Measurements from ENCODE around the gene PTPRB. TPM values are rescaled to one million over a fixed set of nuclear protein-coding genes. Genes with fewer than 3 reads are reported as not detected.

Gene PTPRB
- total RNA-seq, 1 experiment from 2014 or later = 43.2 TPM

- intact Hi-C loops (cut with micrococcal nuclease; ENCODE audit: unreplicated experiment) = no loop called here
- no peak for DNase-seq
- Mint-ChIP-seq H3K27me3 (ENCODE audit: unreplicated experiment) (no peaks in the 10 kb centered on the region), H3K4me3 (ENCODE audit: low read depth, unreplicated experiment) (no peak overlapping the region), H3K4me1 (ENCODE audit: low read depth, unreplicated experiment) (peaks cover 18% of the 10 kb centered on the region), H3K9me3 (ENCODE audit: low read depth, unreplicated experiment) (no peaks in the 10 kb centered on the region), H3K27ac (ENCODE audit: unreplicated experiment) (no peak overlapping the region), H3K36me3 (ENCODE audit: insufficient read depth, unreplicated experiment) (peaks cover 23% of the 10 kb centered on the region)
- BruUV-seq (replicated peaks) = no TSS peak
- CTCF ChIA-PET = no interaction called here
- TF ChIP-seq CTCF (IDR thresholded peaks at IDR 0.05; ENCODE audit: unreplicated experiment) = no peak
These were observed 27.2 kb upstream of the PTPRB start for GRCh38 chr12:70664465-70664881.

- H3K4me3 Mint-ChIP-seq (ENCODE audit: low read depth, unreplicated experiment) = no peak overlapping the region
- intact Hi-C loops (cut with micrococcal nuclease; ENCODE audit: unreplicated experiment) = no loop called here
- H3K27me3 Mint-ChIP-seq (ENCODE audit: unreplicated experiment) = no peaks in the 10 kb centered on the region
- DNase-seq = no peak
- peaks cover 26% of the 10 kb centered on the region for H3K36me3 Mint-ChIP-seq (ENCODE audit: insufficient read depth, unreplicated experiment)
- H3K4me1 Mint-ChIP-seq (ENCODE audit: low read depth, unreplicated experiment) = peaks cover 18% of the 10 kb centered on the region
- TF ChIP-seq CTCF (IDR thresholded peaks at IDR 0.05; ENCODE audit: unreplicated experiment) = no peak
- H3K27ac Mint-ChIP-seq (ENCODE audit: unreplicated experiment) = peak overlapping the region; percentile 7
- H3K9me3 Mint-ChIP-seq (ENCODE audit: low read depth, unreplicated experiment) = no peaks in the 10 kb centered on the region
- CTCF ChIA-PET = no interaction called here
- no TSS peak for BruUV-seq (replicated peaks)
These were observed 26.6 kb upstream of the PTPRB start for GRCh38 chr12:70663838-70664237.

GRCh38 chr12:70661466-70662161 is 24.4 kb upstream of the PTPRB start:
- H3K27ac Mint-ChIP-seq (ENCODE audit: unreplicated experiment) = peak overlapping the region; percentile 88
- H3K4me3 Mint-ChIP-seq (ENCODE audit: low read depth, unreplicated experiment) = peak overlapping the region; percentile 48
- BruUV-seq (replicated peaks) = no TSS peak
- intact Hi-C loops (cut with micrococcal nuclease; ENCODE audit: unreplicated experiment) = no loop called here
- no peak for TF ChIP-seq CTCF (IDR thresholded peaks at IDR 0.05; ENCODE audit: unreplicated experiment)
- H3K4me1 Mint-ChIP-seq (ENCODE audit: low read depth, unreplicated experiment) = peaks cover 18% of the 10 kb centered on the region
- H3K36me3 Mint-ChIP-seq (ENCODE audit: insufficient read depth, unreplicated experiment) = peaks cover 33% of the 10 kb centered on the region
- H3K9me3 Mint-ChIP-seq (ENCODE audit: low read depth, unreplicated experiment) = no peaks in the 10 kb centered on the region
- CTCF ChIA-PET = interaction anchor here (0.6 to 1.4 kb wide), 4 partner anchors 13 to 71 kb away, joined by 3 to 4 read pairs (median 3); no protein-coding TSS in a partner anchor
- peak; percentile 10 for DNase-seq
- no peaks in the 10 kb centered on the region for H3K27me3 Mint-ChIP-seq (ENCODE audit: unreplicated experiment)

DNA sequence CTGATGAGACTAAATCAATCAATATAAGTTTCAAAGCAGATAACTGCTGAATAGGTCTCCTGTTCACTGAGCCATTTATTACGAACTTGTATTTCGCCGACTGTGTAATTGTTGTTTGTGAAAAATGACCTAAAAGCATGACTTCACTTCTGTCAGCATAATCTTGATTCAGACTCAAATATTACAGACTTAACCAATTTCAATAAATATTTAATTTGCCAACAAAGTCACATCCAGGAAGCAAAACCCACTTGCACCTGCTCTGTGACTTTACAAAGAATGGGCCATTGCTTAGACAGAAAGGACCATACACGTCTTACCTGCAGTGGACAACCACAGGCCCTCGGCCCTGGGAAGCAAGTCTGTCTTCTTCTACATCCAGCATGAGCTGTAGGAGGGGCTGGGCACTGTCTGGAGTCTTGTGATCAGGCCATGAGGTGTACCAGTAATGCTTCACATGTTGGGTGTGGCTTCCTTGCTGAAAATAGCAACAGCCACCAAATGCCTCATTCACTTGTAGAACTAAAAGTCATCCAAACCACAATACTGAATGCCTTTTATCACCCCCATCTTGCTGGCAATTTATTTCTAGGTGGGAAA is 23.5 kb upstream of the PTPRB start:
- BruUV-seq (replicated peaks) = TSS peak; percentile 93
- no peaks in the 10 kb centered on the region for H3K27me3 Mint-ChIP-seq (ENCODE audit: unreplicated experiment)
- no peaks in the 10 kb centered on the region for H3K9me3 Mint-ChIP-seq (ENCODE audit: low read depth, unreplicated experiment)
- H3K27ac Mint-ChIP-seq (ENCODE audit: unreplicated experiment) = peak overlapping the region; percentile 76
- no peak for TF ChIP-seq CTCF (IDR thresholded peaks at IDR 0.05; ENCODE audit: unreplicated experiment)
- intact Hi-C loops (cut with micrococcal nuclease; ENCODE audit: unreplicated experiment) = no loop called here
- H3K4me3 Mint-ChIP-seq (ENCODE audit: low read depth, unreplicated experiment) = peak overlapping the region; percentile 15
- H3K36me3 Mint-ChIP-seq (ENCODE audit: insufficient read depth, unreplicated experiment) = peaks cover 33% of the 10 kb centered on the region
- H3K4me1 Mint-ChIP-seq (ENCODE audit: low read depth, unreplicated experiment) = peaks cover 18% of the 10 kb centered on the region
- peak; percentile 76 for DNase-seq
- CTCF ChIA-PET = interaction anchor here (0.8 to 1.4 kb wide), 3 partner anchors 12 to 55 kb away, joined by 3 to 4 read pairs (median 3); no protein-coding TSS in a partner anchor

All from Calu3 (cell line).